COLO829 (cell line): ENCODE results near the gene GJE1.

Experiments used
- DNase-seq: peaks from one replicate; pipeline ENCODE4 v3.0.0; 2012; ENCODE audit warnings: low spot score

The GJE1 gene

DNA sequence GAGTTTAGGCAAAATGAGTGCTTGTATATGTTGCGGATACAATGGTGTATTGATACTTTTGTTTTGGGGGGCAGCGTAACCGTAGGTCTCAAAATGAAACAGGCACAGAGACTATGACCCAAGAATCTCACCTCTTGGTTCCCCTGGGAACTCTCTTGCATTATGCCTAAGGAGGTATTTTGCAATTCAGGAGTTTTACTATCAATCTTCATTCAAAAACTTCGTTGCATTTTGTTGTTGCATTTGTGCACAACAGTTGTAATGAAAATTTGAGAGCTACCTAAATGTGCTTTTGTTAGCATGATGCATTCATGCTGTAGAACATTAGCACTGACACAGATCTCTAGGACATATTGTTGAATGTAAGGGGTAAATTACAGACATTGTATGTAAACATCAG is 32.5 kb downstream of the GJE1 start:
- DNase-seq = no peak

DNA sequence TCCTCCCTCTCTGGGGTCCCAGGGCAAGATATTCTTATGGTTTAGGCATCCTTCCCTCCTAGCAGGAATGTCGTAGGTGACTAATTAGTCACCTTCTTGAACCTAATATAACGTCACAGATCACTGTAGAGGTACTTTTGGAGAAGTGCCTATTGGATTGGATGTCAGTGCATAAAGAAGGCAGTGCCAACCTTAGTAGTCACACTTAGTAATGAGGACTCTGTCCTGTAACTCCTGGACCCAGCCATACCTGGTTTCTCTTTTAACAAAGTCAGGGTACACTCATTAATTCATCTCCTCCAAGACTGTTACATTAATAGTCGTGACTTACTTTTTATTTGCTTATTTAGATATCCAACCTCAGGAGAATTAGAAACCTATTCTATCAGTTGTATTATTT is 34.3 kb downstream of the GJE1 start:
- DNase-seq = no peak

DNA sequence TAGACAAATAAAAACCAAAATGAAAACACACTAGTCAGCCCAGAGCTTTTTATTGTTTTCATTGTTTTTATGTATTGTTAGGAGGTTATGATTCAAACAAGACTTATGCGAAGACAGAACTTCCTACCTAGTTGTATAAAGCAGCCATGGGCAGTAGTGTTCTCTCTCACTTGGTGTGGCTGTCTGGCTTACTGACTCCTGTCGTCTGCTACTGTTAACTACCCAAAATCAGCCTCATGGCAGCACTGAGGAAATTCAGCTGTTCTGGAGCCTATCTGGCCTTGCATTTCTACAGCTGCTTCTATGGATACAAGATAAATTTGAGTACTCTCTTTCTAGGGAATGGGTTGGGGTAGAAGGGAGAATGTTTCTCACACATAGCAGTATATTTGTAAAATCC is 34.8 kb downstream of the GJE1 start:
- DNase-seq = no peak

- no peak for DNase-seq
These were observed 38.6 kb downstream of the GJE1 start for GRCh38 chr6:142171351-142171750.

DNA sequence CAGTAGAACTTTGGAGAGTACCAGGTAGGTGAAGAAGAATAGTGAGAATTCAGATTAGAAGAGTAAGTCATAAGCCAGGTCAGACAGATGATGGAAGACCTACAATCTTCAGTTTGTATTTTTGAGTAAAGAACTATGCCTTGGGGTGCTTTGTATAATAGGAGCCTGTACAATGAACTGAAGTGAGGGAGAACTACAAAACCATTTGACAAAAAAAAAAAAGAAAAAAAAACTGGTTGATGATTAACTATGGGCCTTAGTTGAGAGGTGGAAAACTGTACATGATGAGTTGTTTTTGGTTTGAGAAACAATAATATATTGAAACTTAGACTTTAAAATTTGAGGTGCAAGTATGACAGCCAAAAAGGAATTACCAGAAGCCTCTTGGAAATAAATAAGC is 40.0 kb downstream of the GJE1 start:
- no peak for DNase-seq

DNA sequence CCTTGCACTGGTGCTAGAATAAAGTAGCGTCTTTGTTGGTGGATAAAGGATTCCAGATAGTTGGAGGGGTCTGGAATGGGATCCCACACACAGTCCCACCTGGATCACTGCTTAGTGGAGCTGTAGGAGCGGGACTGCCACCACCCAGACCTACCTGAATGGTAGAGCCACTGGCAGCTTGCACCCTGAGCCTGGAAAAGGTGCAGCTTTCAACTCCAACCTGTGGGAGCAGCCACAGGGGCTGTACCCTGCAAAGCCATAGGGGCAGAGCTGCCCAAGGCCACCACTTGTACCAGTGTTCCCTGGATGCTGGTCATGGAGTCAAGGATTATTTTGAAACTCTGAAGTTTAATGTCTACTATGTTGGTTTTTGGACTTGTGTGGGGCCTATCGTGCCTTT is 41.3 kb downstream of the GJE1 start:
- no peak for DNase-seq

- no peak for DNase-seq
These were observed 42.0 kb downstream of the GJE1 start for GRCh38 chr6:142174703-142175102.

DNA sequence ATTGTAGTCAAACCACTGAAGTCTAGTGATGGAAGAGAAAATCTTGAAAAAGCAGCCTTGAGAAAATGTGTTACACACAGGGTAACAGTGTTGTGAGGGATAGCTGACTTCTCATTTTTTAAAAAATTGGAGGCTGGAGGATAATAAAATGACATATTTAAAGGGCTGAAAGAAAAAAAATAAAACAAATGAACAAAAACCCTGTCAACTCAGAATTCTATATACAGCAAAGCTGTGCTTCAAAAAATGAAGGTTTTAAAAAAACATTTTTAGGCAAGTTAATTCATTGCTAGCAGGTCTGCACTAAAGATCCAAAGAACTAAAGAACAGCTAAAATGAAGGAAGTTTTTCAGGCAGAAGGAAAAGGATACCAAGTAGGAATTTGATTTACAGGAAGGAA is 45.4 kb downstream of the GJE1 start:
- DNase-seq = no peak

DNA sequence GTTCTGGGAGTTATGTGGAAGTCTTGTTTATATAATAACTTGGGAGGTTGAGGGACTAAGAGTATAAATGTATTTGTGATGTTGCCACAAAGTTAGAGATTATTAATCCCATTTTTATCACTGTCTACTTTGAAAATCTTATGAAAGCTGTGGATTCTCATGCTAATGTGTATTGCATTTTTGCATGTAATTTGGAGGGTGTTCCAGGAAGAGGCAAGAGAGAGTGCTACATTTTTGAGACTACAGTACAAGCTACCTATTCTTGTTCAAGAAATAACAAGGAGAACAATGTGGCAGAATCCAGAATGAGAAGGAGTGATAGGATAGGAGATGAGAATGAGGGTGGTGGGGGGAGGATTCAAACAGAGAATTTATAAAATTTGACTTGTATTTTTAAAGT is 49.3 kb downstream of the GJE1 start:
- no peak for DNase-seq

DNA sequence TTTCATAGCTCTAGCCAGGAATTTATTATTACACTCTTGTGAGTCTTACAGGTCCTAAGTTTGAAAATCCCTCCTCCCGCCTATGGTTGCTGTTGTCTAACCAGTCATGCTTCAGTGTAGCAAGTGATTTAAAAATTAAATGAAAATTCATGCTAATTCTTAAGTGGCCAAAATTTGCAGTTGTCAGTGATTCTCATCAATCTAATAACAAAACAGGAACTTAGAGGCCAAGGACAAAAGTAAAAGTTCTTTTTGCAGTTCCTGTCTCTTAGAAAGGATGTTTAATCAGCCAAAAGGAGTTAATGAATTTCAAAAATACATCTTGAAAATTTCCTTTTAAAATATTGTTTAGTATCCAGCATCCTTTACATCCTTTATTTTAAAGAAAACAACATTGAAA is 50.6 kb downstream of the GJE1 start:
- DNase-seq = no peak

- no peak for DNase-seq
These were observed 51.6 kb downstream of the GJE1 start for GRCh38 chr6:142184307-142184706.
